ENCODE data around the gene WDR70.

DNA sequence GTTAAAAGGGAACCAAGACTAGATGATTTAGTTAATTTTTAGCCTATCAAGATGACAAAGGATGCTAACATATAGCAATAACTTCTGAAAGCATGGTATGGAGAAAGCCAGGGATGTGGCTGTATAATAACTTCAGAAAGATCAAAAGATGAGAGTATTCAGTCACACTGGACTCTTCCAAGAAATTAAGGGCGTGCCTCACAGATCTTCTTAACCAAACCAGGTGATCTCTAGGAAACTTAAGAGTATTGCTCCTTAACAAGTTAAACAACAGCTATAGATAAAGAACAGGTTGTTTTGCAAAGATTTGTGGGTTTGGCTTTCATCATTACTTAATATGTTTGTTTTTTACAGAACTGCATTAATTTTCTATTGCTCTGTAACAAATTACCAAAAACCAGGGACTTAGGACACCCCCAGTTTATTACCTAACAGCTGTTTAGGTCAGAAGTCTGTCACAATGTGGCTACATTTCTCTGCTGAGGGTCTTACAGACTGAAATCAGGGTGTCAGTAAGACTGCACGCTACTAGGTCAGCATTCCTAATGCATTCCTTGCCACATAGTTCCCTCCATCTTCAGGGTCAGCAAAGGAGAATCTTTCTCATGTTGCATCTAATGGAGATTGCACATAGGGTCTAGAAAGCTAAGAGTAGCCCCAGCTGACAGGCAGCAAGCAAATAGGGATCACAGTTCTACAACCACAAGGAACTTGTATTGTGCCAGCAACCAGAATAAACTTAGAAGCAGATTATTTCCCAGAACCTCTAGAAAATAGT lies 113.8 kb downstream of the WDR70 start:
- TF ChIP-seq, protein P1, sequence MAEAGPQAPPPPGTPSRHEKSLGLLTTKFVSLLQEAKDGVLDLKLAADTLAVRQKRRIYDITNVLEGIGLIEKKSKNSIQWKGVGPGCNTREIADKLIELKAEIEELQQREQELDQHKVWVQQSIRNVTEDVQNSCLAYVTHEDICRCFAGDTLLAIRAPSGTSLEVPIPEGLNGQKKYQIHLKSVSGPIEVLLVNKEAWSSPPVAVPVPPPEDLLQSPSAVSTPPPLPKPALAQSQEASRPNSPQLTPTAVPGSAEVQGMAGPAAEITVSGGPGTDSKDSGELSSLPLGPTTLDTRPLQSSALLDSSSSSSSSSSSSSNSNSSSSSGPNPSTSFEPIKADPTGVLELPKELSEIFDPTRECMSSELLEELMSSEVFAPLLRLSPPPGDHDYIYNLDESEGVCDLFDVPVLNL (CRISPR knock-in tag; IDR thresholded peaks at IDR 0.05; ENCODE audit: borderline replicate concordance, low read depth), result no peak
- TF ChIP-seq, protein P2, sequence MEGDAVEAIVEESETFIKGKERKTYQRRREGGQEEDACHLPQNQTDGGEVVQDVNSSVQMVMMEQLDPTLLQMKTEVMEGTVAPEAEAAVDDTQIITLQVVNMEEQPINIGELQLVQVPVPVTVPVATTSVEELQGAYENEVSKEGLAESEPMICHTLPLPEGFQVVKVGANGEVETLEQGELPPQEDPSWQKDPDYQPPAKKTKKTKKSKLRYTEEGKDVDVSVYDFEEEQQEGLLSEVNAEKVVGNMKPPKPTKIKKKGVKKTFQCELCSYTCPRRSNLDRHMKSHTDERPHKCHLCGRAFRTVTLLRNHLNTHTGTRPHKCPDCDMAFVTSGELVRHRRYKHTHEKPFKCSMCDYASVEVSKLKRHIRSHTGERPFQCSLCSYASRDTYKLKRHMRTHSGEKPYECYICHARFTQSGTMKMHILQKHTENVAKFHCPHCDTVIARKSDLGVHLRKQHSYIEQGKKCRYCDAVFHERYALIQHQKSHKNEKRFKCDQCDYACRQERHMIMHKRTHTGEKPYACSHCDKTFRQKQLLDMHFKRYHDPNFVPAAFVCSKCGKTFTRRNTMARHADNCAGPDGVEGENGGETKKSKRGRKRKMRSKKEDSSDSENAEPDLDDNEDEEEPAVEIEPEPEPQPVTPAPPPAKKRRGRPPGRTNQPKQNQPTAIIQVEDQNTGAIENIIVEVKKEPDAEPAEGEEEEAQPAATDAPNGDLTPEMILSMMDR (IDR thresholded peaks at IDR 0.05), result no peak
- TF ChIP-seq, protein P3, sequence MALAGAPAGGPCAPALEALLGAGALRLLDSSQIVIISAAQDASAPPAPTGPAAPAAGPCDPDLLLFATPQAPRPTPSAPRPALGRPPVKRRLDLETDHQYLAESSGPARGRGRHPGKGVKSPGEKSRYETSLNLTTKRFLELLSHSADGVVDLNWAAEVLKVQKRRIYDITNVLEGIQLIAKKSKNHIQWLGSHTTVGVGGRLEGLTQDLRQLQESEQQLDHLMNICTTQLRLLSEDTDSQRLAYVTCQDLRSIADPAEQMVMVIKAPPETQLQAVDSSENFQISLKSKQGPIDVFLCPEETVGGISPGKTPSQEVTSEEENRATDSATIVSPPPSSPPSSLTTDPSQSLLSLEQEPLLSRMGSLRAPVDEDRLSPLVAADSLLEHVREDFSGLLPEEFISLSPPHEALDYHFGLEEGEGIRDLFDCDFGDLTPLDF (CRISPR knock-in tag; IDR thresholded peaks at IDR 0.05), result no peak
- TF ChIP-seq, protein P4, sequence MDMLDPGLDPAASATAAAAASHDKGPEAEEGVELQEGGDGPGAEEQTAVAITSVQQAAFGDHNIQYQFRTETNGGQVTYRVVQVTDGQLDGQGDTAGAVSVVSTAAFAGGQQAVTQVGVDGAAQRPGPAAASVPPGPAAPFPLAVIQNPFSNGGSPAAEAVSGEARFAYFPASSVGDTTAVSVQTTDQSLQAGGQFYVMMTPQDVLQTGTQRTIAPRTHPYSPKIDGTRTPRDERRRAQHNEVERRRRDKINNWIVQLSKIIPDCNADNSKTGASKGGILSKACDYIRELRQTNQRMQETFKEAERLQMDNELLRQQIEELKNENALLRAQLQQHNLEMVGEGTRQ (CRISPR knock-in tag; IDR thresholded peaks at IDR 0.05), result no peak
- TF ChIP-seq FOXP1 (CRISPR knock-in tag; IDR thresholded peaks at IDR 0.05; ENCODE audit: borderline replicate concordance) (no peak), NFATC4 (CRISPR knock-in tag; IDR thresholded peaks at IDR 0.05) (no peak), NFE2L1 (CRISPR knock-in tag; IDR thresholded peaks at IDR 0.05) (no peak), ATF1 (CRISPR knock-in tag; IDR thresholded peaks at IDR 0.05) (no peak), JUN (CRISPR knock-in tag; IDR thresholded peaks at IDR 0.05) (no peak), CBFB (CRISPR knock-in tag; IDR thresholded peaks at IDR 0.05; ENCODE audit: low read depth) (no peak), ZNF138 (CRISPR knock-in tag; conservative IDR thresholded peaks at IDR 0.05) (no peak), GABPB1 (CRISPR knock-in tag; IDR thresholded peaks at IDR 0.05) (no peak)
- TF ChIP-seq, protein P5, sequence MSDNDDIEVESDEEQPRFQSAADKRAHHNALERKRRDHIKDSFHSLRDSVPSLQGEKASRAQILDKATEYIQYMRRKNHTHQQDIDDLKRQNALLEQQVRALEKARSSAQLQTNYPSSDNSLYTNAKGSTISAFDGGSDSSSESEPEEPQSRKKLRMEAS (CRISPR knock-in tag; IDR thresholded peaks at IDR 0.05), result no peak

Measured in WTC11 (cell line).